Stimulated activated CD4-positive, alpha-beta T cell treated with anti-CD3 and anti-CD28 coated beads, Interleukin-15, amount 100 ng/mL, for 24 hours (primary cell): ENCODE results near the gene CLCN2.

Source experiments
- DNase-seq: peaks from one replicate; pipeline ENCODE4 v3.0.0-alpha.2; 2020

CLCN2 gene

GRCh38 chr3:184358921-184359350 is 2.5 kb downstream of the CLCN2 start:
- no peak for DNase-seq

GRCh38 chr3:184358124-184358767 is 3.2 kb downstream of the CLCN2 start:
- DNase-seq: no peak

GRCh38 chr3:184357248-184358123 is 3.9 kb downstream of the CLCN2 start:
- no peak for DNase-seq

- no peak for DNase-seq
Observed at GRCh38 chr3:184355261-184356040, 6.0 kb downstream of the CLCN2 start.

GRCh38 chr3:184354754-184355153 is 6.7 kb downstream of the CLCN2 start:
- DNase-seq: no peak

- peak; percentile 74 for DNase-seq
Observed at GRCh38 chr3:184354121-184354728, 7.2 kb downstream of the CLCN2 start.

GRCh38 chr3:184353546-184353941 is 7.9 kb downstream of the CLCN2 start:
- no peak for DNase-seq

GRCh38 chr3:184352897-184353545 is 8.4 kb downstream of the CLCN2 start:
- no peak for DNase-seq

- no peak for DNase-seq
Observed at GRCh38 chr3:184352149-184352785, 9.1 kb downstream of the CLCN2 start.

GRCh38 chr3:184351511-184352148 is 9.8 kb downstream of the CLCN2 start:
- no peak for DNase-seq

- no peak for DNase-seq
Observed at GRCh38 chr3:184350618-184351017, 10.8 kb downstream of the CLCN2 start.

GRCh38 chr3:184349563-184350470 is 11.6 kb downstream of the CLCN2 start:
- DNase-seq: no peak

- DNase-seq: no peak
Observed at GRCh38 chr3:184348057-184348382, 13.4 kb downstream of the CLCN2 start.

GRCh38 chr3:184347321-184348056 is 13.9 kb downstream of the CLCN2 start:
- DNase-seq: no peak

- no peak for DNase-seq
Observed at GRCh38 chr3:184346480-184347190, 14.8 kb downstream of the CLCN2 start.

- no peak for DNase-seq
Observed at GRCh38 chr3:184345317-184346144, 15.9 kb downstream of the CLCN2 start.

GRCh38 chr3:184344579-184345316 is 16.7 kb downstream of the CLCN2 start:
- no peak for DNase-seq
